UCSD-AML1 (cell line): ENCODE measurements around the gene LRPAP1.

Experiments
- DNase-seq: peaks from one replicate; lab custom pipeline; 2025; ENCODE audit not compliant: unreplicated experiment; lab: John Stamatoyannopoulos, UW

LRPAP1 gene

DNA sequence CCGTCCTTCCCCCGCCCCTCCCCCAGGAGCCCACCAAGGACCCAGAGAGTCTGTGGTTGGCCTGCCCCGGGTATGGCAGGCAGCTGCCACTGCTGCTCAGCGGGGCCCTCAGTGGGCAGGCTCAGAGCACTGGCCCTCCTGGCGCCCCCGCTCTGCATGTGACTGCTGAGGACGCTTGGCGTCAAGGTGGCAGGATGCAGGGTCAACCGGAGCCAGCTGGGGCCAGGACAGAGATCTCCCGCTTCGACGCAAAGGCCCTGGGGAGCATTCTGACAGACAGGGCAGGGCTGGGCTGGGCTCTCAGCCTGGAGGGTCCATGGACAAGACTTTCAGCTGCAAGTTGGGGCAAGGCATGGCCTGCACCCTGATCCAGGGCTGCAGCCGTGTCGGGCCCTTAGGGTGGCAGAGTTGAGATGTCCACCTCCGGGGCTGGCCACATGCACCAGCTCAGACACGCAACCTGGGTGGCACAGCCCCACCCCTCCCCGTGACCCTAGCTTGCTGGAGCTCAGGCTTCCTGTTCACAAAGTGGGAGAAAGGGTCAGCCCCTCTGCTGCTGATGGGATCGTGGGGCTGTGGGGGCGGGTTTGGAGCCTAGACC lies 30.3 kb downstream of the LRPAP1 start:
- no peak for DNase-seq

DNA sequence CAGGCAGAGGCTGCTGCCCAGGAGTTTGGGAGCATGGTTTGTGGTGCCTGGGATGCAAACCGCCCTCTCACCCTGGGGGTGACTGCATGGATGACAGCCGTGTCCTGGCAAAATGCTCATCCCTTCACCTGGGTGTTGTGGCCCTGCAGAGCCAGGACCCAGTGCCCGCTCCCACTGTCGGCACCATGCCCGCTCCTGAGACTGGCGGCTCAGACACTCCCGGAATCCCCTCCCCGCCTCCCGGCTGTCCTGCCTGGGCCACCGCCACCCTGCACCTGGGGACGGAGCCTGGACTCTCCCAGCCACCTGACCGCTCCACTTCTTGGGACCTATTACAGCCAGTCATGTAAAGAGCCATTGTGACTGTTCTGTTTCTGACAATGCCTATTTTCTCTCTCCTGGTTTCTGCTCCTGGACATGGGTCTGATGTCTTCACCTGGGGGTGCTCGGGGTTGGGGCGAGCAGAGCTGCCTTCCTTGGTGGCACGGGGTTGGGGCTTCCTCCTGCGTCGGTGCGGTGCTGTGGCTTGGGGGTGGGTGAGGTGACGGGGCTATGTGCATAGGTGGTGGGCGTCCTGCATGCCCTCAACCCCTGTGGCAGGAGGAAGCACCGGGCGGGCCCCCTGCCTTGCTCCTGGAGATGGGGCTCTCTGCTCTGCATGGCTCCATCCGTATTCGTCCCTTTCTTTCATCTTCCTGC lies 30.9 kb downstream of the LRPAP1 start:
- no peak for DNase-seq

DNA sequence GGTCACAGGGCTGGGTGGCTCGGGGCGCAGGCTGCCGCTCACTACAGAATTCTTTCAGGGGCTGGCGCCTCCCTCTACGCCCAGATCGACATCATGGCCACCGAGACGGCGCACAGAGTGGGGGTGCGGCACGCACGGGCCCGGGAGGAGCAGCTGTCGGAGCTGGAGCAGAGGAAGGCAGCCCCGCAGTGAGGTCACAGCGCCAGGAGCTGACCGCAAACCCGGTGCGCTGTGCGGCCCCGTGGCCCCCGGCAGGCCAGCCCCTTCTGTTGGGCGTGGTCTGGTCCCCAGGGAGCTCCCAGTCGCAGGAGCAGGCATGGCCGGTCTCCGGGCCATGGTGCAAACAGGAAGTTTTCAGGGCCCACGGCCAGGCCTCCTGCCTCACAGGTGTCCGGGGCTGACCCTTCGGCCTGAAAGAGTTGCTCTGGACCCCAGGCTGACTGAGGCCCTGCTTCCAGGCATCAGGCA lies 31.6 kb downstream of the LRPAP1 start:
- no peak for DNase-seq

- DNase-seq: no peak
Measured at GRCh38 chr4:3500111-3500510, 32.1 kb downstream of the LRPAP1 start.

DNA sequence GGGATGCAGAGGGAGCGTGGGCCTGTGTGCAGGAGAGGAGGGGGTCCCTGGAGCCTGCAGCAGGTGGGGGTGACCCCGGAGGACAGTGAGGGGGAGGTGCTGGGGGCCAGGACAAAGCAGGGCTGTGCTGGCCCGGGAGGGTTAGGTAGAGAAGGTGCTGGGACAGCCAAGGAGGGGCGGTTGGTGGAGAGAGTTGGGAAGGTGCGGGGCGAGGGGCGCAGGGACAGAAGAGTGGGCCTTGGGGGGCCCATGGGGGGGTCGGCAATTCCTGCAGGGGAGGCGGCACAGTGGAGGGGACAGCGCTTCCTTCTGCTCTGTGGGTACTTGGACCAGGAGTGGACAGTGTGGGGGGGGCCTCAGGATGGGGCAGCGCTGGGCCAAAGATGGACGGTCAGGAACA lies 32.5 kb downstream of the LRPAP1 start:
- no peak for DNase-seq

- no peak for DNase-seq
Measured at GRCh38 chr4:3498901-3499510, 33.2 kb downstream of the LRPAP1 start.

DNA sequence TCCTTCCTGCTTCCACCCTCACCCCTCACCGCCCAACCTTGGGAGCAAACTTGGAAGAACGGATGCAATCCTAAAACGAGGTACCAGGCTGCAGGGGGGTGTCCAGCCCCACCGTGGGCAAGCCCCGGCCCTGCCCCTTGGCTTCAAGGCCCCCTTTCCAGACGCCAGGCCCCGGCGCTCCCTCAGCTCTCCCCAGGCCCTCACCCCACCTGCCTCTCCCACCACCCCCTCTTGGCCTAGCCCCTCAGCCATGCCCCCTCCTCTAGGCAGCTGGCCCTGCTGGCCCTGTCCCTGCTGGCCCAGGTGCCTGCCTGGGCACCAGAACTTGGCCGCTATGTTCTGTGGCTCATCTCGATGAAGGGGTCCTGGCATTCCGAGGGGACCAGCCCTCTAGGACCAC lies 33.8 kb downstream of the LRPAP1 start:
- DNase-seq: no peak

- no peak for DNase-seq
Measured at GRCh38 chr4:3497523-3498389, 34.5 kb downstream of the LRPAP1 start.

DNA sequence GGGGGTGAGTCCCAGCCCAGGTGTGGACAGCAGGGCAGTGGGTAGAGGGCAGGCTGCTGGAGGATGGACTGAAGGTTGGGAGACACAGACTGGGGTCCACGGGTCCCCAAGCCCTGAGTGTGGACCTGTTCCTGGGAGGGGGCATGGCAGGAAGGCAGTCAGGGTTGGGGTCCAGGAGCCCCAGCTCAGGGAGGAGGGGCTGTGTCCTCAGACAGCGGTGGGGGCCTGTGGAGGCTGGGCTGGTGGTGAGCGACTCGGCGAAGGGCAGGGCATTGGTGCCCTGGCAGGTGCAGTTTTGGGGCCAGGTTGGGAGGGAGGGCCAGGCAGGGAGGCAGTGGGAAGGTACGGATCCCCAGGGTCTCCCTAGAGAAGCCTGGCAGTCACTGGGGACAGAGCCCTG lies 35.1 kb downstream of the LRPAP1 start:
- no peak for DNase-seq

- no peak for DNase-seq
Measured at GRCh38 chr4:3496021-3496420, 36.2 kb downstream of the LRPAP1 start.

- DNase-seq: no peak
Measured at GRCh38 chr4:3495204-3495975, 36.8 kb downstream of the LRPAP1 start.

DNA sequence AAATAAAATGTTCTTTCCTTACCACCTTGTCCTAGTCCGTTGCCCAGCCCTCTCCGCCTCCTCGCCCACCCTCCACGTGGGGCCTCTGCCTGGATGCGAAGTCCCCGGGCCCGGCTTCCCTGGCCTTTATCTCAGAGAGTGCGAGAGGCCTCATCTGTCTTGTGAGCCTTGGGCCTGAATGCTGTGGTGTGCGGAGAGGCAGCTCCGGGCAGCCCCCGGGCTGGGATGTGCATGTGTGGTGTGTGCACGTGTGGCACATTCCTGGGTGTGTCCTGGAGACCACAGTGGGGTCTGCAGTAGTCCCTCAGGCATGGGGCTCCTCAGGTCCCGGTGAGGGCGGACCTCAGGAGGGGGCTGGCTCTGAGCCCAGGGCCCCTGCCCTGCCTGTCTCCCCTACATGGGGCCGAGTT lies 37.8 kb downstream of the LRPAP1 start:
- DNase-seq: no peak

- DNase-seq: no peak
Measured at GRCh38 chr4:3493720-3494461, 38.3 kb downstream of the LRPAP1 start.

- DNase-seq: no peak
Measured at GRCh38 chr4:3492741-3493719, 39.2 kb downstream of the LRPAP1 start.

DNA sequence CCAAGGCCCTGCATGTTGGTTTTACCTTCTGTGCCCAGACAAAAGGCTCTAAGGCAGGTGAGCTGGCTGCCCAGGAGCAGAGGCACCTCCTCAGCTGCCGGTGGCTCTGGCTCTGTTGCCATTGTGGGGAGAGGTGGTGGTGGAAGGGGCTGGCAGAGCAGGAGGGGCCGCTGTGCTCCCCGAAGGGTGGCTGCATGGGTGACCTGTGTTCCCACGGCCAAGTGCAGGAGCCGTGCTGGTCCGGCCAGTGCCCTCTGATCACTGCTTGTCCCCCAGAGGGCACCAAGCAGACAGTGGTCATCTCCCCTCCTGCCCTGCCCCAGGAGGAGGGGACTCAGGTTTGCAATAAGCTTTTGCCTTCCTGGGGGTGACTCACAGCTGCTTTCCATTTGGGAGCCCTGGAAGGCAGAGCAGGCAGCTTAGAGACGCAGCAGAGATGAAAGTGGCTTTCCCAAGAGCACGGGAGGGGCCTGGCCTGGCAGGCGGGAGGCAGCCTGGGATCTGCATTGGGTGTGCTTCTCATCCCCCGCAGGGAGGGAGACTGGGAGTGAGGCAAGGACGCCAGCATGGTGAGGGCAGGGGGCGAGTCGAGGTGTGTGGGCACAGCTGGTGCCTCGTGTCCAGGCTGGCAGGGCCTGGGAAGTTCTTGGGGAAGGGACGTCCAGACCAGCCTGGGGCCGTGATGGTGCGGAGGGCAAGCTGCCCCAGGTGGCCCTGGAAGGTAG lies 40.4 kb downstream of the LRPAP1 start:
- DNase-seq: no peak

DNA sequence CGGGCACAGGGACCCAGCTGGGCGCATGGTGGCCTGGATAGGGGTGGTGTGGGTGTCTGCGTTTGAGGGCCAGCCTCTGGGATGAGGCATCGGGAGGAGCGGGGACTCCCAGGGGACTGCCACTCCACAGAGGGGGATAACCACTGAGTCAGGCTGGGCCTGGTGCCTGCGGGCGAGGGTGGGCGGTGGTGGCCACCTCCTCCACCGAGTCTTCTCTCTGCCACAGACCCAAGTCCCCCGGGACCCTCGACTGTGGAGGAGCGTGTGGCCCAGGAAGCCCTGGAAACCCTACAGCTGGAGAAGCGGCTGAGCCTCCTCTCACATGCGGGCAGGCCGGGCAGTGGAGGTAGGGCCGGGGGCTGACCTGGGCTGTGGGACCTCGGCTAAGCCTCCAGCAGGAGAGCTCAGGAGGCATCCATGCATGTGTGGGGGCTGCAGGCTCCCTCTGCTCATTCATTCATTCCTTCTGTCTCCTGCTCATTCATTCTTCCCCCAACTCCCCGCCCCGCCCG lies 42.7 kb downstream of the LRPAP1 start:
- DNase-seq: no peak

DNA sequence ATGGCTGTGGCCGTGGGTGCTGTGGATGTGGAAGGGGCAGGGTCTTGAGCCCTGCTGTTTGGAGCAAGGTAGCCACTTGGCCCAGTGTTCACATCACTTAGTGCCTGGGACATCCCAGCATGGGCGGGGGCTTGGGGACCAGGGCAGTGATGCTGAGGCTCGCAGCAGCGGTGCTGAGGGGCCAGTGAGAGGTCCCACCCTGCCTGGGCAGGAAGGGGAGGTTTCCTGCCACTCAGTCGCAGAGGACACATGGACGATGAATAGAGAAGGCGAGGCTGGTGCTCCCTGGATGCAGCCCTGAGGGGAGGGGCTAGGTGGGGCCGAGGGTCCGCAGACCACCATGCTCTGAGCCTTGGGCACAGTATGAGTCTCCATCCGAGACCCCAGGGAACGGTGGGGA lies 43.4 kb downstream of the LRPAP1 start:
- DNase-seq: no peak

DNA sequence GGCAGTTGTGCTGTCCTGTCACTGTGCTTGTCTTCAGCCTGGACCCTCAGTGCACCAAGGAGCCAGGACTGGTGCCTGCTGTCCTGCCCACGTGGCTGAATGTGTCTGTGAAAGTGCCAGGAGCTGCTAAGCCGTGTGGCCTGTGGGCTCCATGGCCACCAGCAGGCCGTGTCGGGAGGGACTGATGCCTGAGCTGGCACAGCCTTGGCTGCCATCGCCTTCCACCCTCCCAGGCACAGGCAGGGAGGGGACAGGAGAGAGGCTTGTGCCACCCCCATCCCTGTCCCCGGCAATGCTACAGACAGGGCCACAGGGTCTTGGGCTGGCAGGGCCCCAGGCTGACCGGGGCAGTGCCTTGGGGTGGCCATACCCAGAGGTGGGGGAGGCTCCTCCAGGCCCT lies 44.4 kb downstream of the LRPAP1 start:
- no peak for DNase-seq
